Stimulated activated CD8-positive, alpha-beta memory T cell treated with anti-CD3 and anti-CD28 coated beads, Interleukin-2, amount 100 ng/mL, for 1 hour (primary cell): ENCODE data around the gene MRO.
"Not testable (repeated sequence)": the region's sequence is repeated elsewhere in the genome, so short reads cannot be mapped to it uniquely, and the experiment has no call there.

ENCODE experiments used
- DNase-seq, 2 donors: peaks; one replicate each; pipeline ENCODE4 v3.0.0-alpha.2; 2020; ENCODE audit warnings: low read depth in 2 of 2

Gene MRO

GRCh38 chr18:50791599-50792438 lies 28.0 kb downstream of the MRO start:
- no peak for DNase-seq

GRCh38 chr18:50790948-50791347 lies 28.9 kb downstream of the MRO start:
- DNase-seq, result no peak

- DNase-seq, result no peak
Observed at GRCh38 chr18:50790241-50790640, 29.6 kb downstream of the MRO start.

- no peak for DNase-seq
Observed at GRCh38 chr18:50788284-50788683, 31.5 kb downstream of the MRO start.

- DNase-seq, result no peak
Observed at GRCh38 chr18:50786864-50787263, 33.0 kb downstream of the MRO start.

- DNase-seq, result no peak
Observed at GRCh38 chr18:50783553-50783952, 36.3 kb downstream of the MRO start.

GRCh38 chr18:50779021-50779420 lies 40.8 kb downstream of the MRO start:
- DNase-seq, result not testable (repeated sequence)

- no peak for DNase-seq
Observed at GRCh38 chr18:50776383-50776782, 43.4 kb downstream of the MRO start.

- DNase-seq, result no peak
Observed at GRCh38 chr18:50775726-50776125, 44.1 kb downstream of the MRO start.

- DNase-seq, result no peak
Observed at GRCh38 chr18:50775207-50775606, 44.6 kb downstream of the MRO start.

- no peak for DNase-seq
Observed at GRCh38 chr18:50769463-50769862, 50.4 kb downstream of the MRO start.

- no peak for DNase-seq
Observed at GRCh38 chr18:50757358-50757757, 62.5 kb downstream of the MRO start.

- DNase-seq, result no peak
Observed at GRCh38 chr18:50754297-50754696, 65.5 kb downstream of the MRO start.

- no peak for DNase-seq
Observed at GRCh38 chr18:50753311-50753710, 66.5 kb downstream of the MRO start.

- DNase-seq, result no peak
Observed at GRCh38 chr18:50751947-50752346, 67.9 kb downstream of the MRO start.

GRCh38 chr18:50751490-50751889 lies 68.3 kb downstream of the MRO start:
- DNase-seq, result no peak

- DNase-seq, result no peak
Observed at GRCh38 chr18:50750546-50750945, 69.3 kb downstream of the MRO start.

- no peak for DNase-seq
Observed at GRCh38 chr18:50749945-50750344, 69.9 kb downstream of the MRO start.

GRCh38 chr18:50749421-50749820 lies 70.4 kb downstream of the MRO start:
- DNase-seq, result no peak

- DNase-seq, result no peak
Observed at GRCh38 chr18:50748243-50749229, 71.3 kb downstream of the MRO start.

GRCh38 chr18:50747849-50748242 lies 72.0 kb downstream of the MRO start:
- DNase-seq, result no peak

- DNase-seq, result no peak
Observed at GRCh38 chr18:50745945-50746344, 73.9 kb downstream of the MRO start.
